Measurements from ENCODE around the gene NELL2. TPM values are rescaled to one million over a fixed set of nuclear protein-coding genes. Genes with fewer than 3 reads are reported as not detected.

Gene NELL2
- total RNA-seq, 1 donor from 2014 or later, result 0.50 TPM

Other genes with a start within 250 kb of the NELL2 start
- 0.07 TPM for gene DBX2, start 174.8 kb upstream of the NELL2 start, total RNA-seq

Measured in left ventricle myocardium superior (tissue), 1 donor.